Jurkat, Clone E6-1 (cell line): ENCODE results near the gene ZBTB16.
A peak's percentile ranks its signal among the peaks of the same experiment; 100 is the strongest.

Source experiments
- DNase-seq: peaks from one replicate; pipeline ENCODE4 v3.0.0-alpha.2; 2011; ENCODE audit warnings: low read depth, low spot score
- H3K4me3 ChIP-seq: 2 replicates; pipeline ENCODE4 v1.5.1; 2011; ENCODE audit warnings: mild to moderate bottlenecking, low read length, control low read depth, moderate library complexity

Gene ZBTB16

DNA sequence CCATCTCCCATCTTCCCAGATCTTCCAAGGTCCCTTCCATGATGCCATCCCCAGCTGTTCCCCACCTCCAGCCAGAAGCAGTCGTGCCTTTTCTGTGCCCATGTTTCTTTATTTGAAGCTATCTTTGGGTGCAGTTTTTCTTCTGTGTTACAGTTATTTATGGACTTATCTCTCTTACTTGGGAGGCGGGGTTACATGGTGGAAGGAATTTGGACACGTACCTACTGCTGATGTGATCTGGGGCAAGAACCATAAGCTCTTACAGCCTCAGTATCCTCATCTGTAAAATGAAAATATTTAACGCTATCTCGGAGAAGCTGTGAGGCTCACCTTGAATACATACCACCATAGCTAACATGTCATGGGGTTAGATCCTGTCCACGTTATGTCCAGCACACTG lies 98.9 kb downstream of the ZBTB16 start:
- no peak for DNase-seq
- no peak overlapping the region for H3K4me3 ChIP-seq

DNA sequence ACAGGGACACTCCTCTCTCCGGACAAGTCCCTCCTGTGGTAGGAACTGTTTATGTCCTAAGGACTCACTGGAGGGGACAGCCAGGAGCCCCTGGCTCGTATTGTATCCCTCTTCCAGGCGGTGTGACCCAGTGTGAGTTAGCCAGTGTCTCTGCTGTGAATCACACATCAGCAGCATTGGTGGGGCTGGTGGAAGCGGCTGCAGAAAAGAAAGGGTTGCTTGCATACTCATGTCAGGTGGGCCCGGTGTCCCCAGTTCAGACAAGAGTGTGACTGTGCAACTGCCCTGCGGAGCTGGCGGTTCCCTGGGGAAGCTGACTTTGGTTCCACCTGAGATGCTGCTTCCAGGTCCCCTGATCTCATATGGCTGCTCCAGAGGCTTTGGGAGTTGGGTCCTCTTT lies 99.4 kb downstream of the ZBTB16 start:
- H3K4me3 ChIP-seq, result no peak overlapping the region
- DNase-seq, result no peak

DNA sequence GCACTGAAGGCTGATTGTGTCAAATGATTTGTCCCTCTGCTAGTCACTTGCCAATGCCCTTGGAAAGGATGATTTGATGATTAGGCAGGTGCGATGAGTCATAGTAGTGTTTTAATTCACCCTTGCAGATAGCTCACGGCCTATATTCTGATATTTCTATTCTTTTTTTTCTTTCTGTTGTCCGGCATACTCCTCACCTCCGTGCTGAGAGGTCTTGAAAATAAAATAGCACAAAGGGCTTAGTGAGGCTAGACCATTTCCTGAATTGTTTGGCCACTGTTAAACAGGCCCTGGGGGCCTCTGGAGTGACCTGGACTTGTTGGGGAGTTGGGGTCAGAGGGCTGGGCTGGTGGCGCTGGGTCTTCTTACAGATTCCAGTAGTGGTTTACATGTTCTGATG lies 99.8 kb downstream of the ZBTB16 start:
- DNase-seq, result no peak
- no peak overlapping the region for H3K4me3 ChIP-seq

DNA sequence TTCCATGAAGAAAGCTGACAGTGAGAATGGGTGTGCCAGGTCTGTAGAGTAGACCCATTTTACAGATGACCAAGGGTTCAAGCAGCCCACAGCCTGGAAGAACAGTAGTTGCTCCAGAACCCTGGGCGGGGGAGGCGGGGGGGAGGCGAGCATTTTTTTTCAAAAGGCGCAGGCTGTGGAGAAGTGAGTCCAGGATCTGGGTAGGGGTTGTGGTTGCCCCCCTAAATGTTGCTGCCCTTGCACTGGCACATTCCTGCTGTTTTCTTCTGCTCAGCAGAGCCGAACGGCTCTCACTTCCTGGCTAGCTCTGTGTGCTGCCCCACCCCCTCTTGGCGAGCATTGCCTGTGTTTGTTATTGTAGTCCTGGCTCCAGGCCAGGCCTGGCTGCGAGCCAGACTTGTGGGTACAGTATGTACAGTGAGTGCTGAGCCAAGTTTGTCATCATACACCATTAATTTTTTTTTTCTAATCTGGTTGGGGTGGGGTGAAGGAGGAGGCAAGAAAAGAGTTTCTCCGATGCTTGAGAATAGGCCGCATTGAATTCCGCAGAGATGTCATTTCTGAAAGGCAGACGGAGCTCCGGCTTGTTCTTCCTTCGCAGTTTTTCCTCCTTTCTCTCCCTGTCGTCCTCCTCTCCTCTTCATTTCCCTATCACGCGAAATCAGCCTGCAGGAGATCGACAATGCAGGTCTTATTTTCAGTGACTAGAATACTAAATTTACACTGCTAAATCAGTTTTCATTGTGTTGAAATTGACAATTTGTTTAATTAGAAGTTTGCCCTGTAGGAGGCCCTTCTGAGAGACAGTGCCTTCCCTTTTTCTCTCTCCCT lies 100.5 kb downstream of the ZBTB16 start:
- peak overlapping the region; percentile 19; the same call in 1 of the 2 replicates for H3K4me3 ChIP-seq
- DNase-seq, result peak; percentile 98

DNA sequence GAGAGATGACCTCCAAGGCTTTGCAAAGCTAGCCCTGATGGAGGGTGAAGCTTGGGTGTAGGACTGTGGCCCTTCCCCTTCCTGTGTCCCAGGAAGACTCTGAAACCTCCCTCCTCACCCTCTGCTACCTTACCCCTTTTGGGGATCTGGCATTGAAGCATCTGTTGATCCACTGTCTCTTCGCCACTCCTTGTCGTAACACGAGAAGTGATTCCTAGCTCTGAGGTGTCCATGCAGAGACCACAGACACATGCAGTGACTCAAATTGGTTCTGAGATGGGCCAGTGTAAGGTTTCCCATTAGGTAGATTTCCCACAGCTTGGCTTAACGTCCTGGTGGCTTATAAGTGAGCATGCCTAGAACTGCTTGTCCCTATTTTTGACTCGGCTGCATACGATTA lies 101.4 kb downstream of the ZBTB16 start:
- no peak for DNase-seq
- H3K4me3 ChIP-seq, result no peak overlapping the region

DNA sequence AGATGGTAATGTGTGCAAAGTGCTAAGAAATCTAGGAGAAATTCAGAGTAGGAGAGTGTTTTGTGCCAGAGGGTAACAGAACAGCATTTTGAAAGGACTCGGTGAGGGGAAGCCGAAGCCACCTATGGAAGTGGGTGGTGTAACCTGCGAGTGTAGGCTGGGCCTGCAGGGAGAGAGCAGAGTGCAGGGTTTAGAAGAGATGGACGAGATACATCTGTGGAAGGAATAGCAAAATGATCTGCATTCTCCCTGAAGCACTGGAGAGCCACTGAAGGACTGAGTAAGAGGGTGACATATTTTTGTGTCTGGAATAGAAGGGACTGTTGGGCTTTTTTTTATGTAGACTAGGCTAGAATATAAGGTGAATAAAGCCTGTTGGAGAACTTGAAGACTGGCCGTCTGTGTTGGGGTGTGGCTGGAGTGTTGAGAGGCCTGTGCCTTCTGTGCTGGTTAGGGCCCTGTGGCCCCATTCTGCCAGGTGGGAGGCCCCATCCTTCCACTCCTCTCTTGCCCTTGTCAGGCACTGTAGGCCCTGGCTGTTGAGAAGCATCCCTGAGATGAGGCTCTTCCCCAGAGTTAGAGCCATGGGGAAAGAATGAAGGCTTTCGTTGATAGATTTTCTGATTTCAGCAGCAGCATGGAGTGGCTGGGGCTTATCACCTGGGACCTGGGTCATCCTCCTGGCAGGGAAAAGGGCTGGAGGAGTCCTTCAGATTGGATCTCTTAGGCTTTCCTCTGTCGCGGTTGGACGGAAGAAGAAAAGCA lies 102.2 kb downstream of the ZBTB16 start:
- no peak overlapping the region for H3K4me3 ChIP-seq
- DNase-seq, result no peak

DNA sequence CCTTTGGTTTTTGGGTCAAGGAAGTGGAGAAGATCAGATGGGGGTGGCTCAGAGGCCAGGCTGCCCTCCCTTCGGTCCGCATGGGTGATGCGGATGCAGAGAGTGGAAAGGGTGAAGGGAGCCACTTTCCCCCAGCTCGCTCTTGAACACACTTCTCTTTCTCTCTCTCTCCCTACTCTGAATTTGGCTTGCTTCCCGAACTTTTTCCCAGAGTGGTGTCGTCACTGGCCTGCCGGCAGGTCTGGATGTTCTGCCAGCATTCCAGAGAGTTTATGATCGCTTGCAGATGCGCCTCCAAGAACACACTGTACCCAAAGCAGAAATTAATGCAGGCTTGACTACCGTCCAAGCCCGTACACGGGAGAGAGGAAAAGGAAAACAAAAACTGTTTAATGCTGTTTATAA lies 103.2 kb downstream of the ZBTB16 start:
- H3K4me3 ChIP-seq, result no peak overlapping the region
- no peak for DNase-seq

DNA sequence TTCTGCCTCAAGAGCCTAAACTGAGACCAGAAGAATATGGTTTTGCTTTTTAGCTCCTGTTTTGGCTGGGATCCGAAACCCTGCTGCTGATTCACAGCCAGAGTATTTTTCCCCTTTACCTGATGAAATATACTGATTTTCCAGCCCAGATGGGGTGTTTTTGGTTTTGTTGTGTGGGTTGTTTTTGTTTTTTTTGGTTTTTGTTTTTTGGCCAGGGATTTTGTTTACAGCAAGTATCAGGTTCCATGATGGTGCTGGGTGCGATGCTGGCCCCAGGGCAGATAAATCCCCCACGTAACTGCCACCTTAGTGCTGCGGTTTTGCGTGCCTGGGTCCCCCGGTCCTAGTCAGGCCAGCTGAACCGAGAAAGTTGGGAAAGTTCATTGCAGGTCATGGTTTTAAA lies 103.7 kb downstream of the ZBTB16 start:
- DNase-seq, result no peak

DNA sequence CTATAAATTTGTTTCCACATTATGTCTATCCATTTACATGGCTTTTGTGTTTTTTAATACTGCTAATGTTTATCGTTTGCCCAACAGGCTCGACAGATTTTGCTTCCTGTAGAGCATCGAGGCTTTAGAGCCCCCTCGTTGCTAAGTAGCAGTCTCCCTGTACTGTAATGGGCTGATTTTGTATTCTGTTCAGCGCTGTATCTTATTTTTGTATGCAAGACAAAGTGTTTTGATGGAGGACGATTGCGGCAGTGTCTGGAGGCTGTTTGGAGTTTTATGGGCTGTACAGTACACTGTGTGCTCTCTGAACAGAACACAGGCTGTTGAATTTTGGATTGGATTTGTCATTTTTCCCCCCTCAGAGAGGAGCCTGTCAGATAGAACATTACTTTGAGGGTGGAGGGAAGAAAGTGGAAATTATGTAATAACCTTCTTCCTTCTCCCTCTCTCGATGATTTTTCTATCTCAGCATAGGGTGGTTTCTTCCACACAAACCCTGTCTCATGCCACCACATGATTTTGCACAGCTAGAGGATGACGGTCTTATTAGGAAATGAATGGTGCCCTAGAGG lies 104.4 kb downstream of the ZBTB16 start:
- no peak for DNase-seq

More for the DNA sequence above, 103.7 kb downstream of the ZBTB16 start:
- no peak overlapping the region for H3K4me3 ChIP-seq

DNA sequence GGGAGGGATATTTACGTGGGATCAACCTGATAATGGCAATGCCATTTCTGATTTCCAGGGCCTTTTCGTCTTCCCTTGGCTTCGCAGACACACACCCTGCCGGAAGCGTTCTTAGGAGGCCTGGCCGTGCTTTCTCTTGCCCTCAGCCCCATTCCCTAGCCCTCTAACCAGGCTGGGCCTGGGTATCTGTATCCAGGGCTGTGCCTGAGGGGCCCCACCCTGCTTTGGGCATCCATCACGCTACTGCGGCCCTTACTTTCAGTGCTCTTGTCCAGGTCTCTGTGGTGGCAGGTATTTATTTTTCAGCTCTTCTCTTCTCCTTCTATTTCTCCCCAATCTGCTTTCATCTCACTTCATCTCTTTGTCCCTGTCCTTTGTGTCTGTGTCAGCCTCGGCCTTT lies 105.0 kb downstream of the ZBTB16 start:
- H3K4me3 ChIP-seq, result no peak overlapping the region
- DNase-seq, result no peak

More for the DNA sequence above, 104.4 kb downstream of the ZBTB16 start:
- no peak overlapping the region for H3K4me3 ChIP-seq

DNA sequence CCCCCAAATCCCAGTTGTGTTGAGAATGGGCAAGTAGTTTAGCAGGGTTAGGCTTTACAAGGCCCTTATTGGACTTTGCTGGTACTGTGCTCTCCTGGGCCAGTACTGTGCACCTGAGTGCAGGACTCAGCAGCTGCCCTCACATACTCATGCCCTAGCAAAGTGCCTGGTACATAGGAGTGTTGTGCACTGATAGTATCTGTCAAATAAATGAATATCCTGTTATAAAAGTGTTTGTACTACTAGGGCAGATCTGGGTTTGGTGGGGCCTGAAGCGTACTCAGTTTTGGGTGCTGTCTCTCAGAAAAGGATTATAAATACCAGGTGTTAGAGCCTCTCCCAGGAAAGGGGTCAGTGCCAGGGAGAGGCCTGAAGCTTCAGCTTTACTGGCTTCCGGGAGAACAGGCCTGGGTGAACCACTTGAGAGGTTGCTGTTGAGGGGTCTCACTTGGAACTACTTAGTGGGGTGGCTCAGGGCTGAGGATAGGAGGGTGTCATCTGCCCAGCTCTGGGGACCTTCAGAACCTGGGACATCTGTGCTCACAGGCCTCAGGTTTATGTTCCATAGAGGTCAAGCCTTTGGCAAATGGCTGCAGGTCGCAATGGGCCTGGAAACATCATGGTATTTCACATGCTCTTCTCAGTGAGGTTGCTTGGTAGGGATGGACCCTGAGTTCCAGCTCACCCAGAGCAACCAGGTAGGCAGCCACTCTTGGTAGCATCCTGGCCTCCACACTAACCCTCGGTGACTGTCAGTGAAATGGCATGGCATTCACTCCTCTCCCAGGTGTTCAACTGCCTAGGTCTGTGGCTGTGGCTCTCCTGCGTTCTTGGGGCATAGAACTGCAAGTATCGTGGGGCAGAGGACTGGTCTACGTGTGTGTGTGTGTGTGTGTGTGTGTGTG lies 106.1 kb downstream of the ZBTB16 start:
- no peak for DNase-seq
- H3K4me3 ChIP-seq, result no peak overlapping the region

DNA sequence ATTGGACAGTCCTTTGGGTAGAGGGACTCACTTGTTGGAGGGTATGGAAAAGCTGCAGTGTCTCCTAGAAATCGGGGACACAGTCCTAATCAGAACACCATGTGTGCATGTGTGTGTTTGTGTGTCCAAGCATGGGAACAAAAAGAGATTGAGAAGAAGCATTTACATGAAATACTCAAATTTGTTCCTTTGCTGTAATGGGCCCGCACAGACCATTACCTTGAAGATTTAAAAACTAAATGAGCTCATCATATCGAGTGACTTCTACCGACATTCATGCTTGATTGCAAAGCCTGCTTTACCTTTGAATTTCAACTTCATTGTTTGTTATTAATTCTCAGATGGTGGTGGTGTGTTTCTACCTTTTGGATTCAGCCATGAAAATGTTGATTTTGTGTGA lies 106.9 kb downstream of the ZBTB16 start:
- DNase-seq, result no peak
- H3K4me3 ChIP-seq, result no peak overlapping the region

DNA sequence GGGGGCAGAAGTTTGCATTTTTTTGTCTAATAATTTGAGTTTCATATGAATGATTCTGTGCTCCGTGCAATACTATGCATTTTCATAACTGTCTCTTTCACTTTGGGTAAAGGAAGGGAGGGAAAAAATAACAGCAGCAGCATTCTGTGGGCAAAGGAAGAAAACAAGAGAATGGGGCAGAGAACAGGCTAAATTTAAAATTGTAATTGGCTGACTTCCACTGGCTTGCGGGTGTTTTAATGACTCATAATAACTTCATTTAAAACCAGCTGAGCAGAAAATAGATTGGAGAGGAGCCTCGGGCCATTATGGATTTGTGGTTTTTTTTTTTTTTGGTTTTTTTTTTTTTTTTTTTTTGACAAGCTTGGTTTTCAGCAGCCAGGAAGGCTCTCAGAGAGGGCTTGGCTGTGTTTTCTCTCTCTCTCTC lies 107.4 kb downstream of the ZBTB16 start:
- no peak overlapping the region for H3K4me3 ChIP-seq
- DNase-seq, result peak; percentile 87

DNA sequence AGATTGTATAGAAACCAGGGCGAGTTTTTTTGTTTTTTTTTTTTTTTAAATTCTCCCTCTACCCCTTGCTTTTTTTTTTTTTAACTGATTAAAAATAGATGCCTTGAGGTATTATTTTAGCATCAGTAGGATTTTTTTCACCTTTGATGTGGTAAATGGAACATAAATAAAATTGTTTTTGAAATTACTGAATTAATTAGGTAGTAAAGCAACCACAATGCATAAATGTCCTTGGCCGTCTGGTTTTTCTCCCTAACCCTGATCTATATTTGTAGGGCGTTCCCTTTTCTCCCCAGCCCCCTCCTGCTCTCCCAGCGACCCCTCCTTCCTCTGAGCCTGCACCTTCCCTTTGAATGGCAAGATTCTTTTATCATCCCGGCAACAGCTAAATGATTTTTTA lies 107.8 kb downstream of the ZBTB16 start:
- H3K4me3 ChIP-seq, result no peak overlapping the region
- DNase-seq, result no peak

DNA sequence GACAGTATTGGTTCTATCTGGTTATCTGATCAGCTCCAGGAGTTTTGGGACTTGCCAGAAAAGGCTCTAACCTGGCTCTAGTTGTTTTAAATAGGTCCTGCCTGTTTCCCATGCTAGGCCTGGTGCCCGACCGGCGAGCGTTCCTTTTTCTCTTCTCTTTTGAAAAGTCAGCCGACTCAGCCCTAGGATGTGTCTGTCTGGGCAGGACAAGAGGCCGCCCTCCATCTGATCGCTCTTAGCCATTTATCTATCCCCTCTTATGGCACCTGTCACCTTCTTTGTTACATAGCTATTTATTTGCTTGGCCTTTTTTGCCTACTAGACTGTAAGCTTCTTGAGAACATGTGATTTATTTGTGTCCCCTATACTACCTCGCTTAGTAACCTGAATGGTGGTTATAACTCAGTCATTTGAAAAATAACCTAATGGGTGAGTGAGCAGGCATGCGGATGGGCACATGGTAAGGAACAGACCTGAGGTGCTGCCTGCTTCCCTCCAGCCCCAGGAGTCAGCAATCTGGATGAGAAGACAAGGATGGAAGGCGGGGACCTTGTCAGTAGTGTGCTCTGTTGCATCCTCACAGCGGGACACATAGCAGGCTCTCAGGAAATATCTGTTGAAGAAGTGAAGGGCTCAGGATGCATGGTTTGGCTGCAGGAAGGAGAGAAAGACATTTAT lies 108.4 kb downstream of the ZBTB16 start:
- no peak overlapping the region for H3K4me3 ChIP-seq
- no peak for DNase-seq

DNA sequence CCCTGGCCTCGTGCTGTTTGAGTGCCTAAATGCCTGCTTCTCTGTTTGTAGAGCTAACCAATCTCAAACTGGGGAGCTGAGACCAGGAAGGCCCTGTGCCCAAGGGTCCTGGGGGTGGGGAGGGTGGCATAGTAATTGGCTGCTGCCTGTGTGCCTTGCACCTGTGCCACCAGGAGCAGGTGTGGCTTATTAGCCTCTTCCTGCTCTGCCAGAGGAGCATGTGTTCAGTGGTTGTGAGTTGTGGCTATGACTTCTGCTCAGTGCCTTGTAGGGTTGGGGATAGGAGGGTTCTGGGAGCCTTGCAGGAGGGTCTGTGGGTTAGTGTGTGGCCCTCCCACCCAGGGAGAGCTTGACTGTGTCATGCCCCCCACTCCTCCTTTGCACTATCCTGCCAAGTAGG lies 109.2 kb downstream of the ZBTB16 start:
- DNase-seq, result peak; percentile 86
- H3K4me3 ChIP-seq, result no peak overlapping the region

DNA sequence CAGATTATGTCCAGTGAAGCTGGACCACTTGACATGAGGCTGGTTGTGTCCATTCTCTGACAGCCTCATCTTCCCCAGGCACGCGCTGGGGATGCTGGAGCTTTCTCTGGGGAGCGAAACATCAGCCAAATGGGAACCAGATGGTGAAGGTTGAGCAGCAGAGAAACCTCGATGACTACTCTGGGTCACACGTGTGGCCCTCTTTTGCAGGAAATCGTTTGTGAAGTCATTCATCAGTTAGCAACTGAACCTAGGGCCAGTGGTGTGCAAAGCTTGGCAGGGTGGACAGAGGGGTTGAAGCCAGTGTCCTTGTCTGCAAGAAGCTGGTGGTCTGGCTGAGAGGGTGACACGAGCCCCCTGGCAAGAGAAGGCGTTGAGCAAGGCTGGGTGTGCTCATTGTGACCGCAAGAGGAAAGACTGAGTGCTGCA lies 109.8 kb downstream of the ZBTB16 start:
- H3K4me3 ChIP-seq, result no peak overlapping the region
- DNase-seq, result no peak

DNA sequence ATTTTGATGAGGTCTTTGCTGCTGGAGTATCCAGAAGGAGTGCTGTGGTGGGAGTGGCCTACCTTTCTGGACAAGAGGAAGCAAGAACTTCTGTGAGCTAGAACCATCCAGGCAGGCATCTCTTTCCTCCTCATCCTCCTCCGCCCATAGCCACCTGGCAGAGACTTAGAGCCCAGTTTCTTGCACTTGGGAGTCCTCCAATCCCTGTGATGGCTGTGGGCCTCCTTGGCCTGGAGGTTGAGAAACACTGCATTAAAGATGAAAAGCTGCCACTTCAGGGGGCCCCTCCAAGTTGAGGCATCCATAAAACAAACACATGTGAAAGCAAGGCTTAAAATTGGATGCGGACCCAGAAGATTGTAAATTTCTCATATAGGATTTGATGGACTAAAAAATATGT lies 110.3 kb downstream of the ZBTB16 start:
- DNase-seq, result no peak
- no peak overlapping the region for H3K4me3 ChIP-seq

DNA sequence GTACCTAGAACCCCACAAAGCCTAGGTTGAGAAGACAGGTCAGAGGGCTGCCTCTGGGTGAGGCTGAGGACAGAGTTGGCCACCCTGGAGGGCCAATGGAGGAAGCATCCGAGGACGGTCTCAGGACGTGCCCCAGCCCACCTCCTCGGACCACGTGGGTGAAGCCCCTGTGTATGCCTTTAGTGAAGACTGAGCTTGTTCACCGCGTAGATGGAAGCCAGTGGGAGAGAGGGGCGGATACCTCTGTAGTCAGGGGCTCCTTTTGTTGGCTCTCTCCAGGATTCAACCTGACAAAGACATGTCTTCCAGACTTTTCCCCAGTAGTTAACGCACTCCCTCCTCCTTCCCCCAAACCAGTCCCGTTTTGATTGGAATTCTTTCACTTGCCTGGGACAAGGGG lies 110.7 kb downstream of the ZBTB16 start:
- DNase-seq, result no peak
- no peak overlapping the region for H3K4me3 ChIP-seq
